Loucy (cell line): ENCODE data around the gene MCRIP1.

Experiments used
- H2AFZ ChIP-seq: fragments of 200-600 bp; sonication (generic); 2 replicates; pipeline ENCODE4 v1.6.0; 2016; ENCODE audit warnings: antibody characterized with exemption, mild to moderate bottlenecking, low read length, moderate library complexity
- H3F3A ChIP-seq: fragments of 200-600 bp; 2 replicates; pipeline ENCODE4 v1.6.0; 2016; ENCODE audit warnings: antibody characterized with exemption, low read depth, mild to moderate bottlenecking
- H3K27me3 ChIP-seq: fragments of 200-600 bp; sonication (generic); 2 replicates; pipeline ENCODE4 v1.6.1; 2014; ENCODE audit warnings: low read length, mild to moderate bottlenecking; ENCODE audit not compliant: insufficient read depth, poor library complexity, severe bottlenecking
- H3K36me3 ChIP-seq: fragments of 200-600 bp; sonication (generic); 2 replicates; pipeline ENCODE4 v1.6.1; 2016; ENCODE audit warnings: low read length; ENCODE audit not compliant: insufficient read depth
- H3K4me1 ChIP-seq: fragments of 200-600 bp; sonication (generic); 2 replicates; pipeline ENCODE4 v1.5.1; 2014; ENCODE audit warnings: low read length, mild to moderate bottlenecking; ENCODE audit not compliant: insufficient read depth, poor library complexity, severe bottlenecking
- H3K4me2 ChIP-seq: fragments of 200-600 bp; sonication (generic); 2 replicates; pipeline ENCODE4 v1.6.0; 2014; ENCODE audit warnings: antibody characterized with exemption, low read length, low read depth, mild to moderate bottlenecking; ENCODE audit not compliant: poor library complexity, severe bottlenecking
- H3K4me3 ChIP-seq: fragments of 200-600 bp; sonication (generic); 2 replicates; pipeline ENCODE4 v1.5.1; 2014; ENCODE audit warnings: low read length, mild to moderate bottlenecking, mixed read lengths; ENCODE audit not compliant: poor library complexity, severe bottlenecking
- H3K79me2 ChIP-seq: fragments of 200-600 bp; sonication (generic); 2 replicates; pipeline ENCODE4 v1.6.1; 2014; ENCODE audit warnings: low read length; ENCODE audit not compliant: insufficient read depth
- H3K9ac ChIP-seq: fragments of 200-600 bp; sonication (generic); 2 replicates; pipeline ENCODE4 v1.6.0; 2014; ENCODE audit warnings: mild to moderate bottlenecking, low read depth, low read length, moderate library complexity; ENCODE audit not compliant: poor library complexity, severe bottlenecking
- H3K9me2 ChIP-seq: fragments of 200-600 bp; sonication (generic); replicated peaks from 2 replicates; pipeline ENCODE4 v1.6.1; 2016; ENCODE audit warnings: low read depth, low read length, mixed read lengths
- H3K9me3 ChIP-seq: fragments of 200-600 bp; sonication (generic); 2 replicates; pipeline ENCODE4 v1.6.1; 2014; ENCODE audit warnings: mild to moderate bottlenecking, antibody characterized with exemption, low read length, low read depth; ENCODE audit not compliant: insufficient read depth
- H4K20me1 ChIP-seq: fragments of 200-600 bp; sonication (generic); 2 replicates; pipeline ENCODE4 v1.6.0; 2014; ENCODE audit warnings: antibody characterized with exemption, low read length, mild to moderate bottlenecking; ENCODE audit not compliant: insufficient read depth, poor library complexity, severe bottlenecking
- CTCF ChIP-seq: fragments of 200-600 bp; sonication (generic); conservative IDR thresholded peaks from 2 replicates; pipeline ENCODE4 v1.5.1; 2014; ENCODE audit warnings: mild to moderate bottlenecking, antibody characterized with exemption, low read length
- EZH2phosphoT487 ChIP-seq: fragments of 200-600 bp; IDR thresholded peaks from 2 replicates; pipeline ENCODE4 v1.6.1; 2018; ENCODE audit warnings: antibody characterized with exemption, mild to moderate bottlenecking, moderate library complexity, borderline replicate concordance

MCRIP1 gene

GRCh38 chr17:81849457-81849856 lies 16.4 kb upstream of the MCRIP1 start:
- Histone ChIP-seq H3K79me2 (peaks cover 30% of the 10 kb centered on the region; the same call in 1 of the 2 replicates), H3K9me2 (no peaks in the 10 kb centered on the region), H3F3A (no peaks in the 10 kb centered on the region), H4K20me1 (peaks cover 3% of the 10 kb centered on the region), H3K36me3 (peaks cover 63% of the 10 kb centered on the region; the same call in 1 of the 2 replicates), H3K4me3 (no peak overlapping the region), H3K9me3 (no peaks in the 10 kb centered on the region), H3K27me3 (no peaks in the 10 kb centered on the region), H3K4me1 (no peaks in the 10 kb centered on the region), H3K9ac (no peak overlapping the region), H3K4me2 (no peak overlapping the region), H2AFZ (no peak overlapping the region)
- TF ChIP-seq CTCF (no peak), EZH2phosphoT487 (no peak)

GRCh38 chr17:81846743-81847689 lies 13.9 kb upstream of the MCRIP1 start:
- H3K27me3 ChIP-seq = no peaks in the 10 kb centered on the region
- no peaks in the 10 kb centered on the region for H3F3A ChIP-seq
- peaks cover 9% of the 10 kb centered on the region; the same call in 1 of the 2 replicates for H3K79me2 ChIP-seq
- H3K9ac ChIP-seq = no peak overlapping the region
- no peak for TF ChIP-seq CTCF
- TF ChIP-seq EZH2phosphoT487 = no peak
- H3K36me3 ChIP-seq = peaks cover 63% of the 10 kb centered on the region; the same call in 1 of the 2 replicates
- no peaks in the 10 kb centered on the region for H3K9me2 ChIP-seq
- H4K20me1 ChIP-seq = peaks cover 3% of the 10 kb centered on the region
- H2AFZ ChIP-seq = no peak overlapping the region
- H3K4me3 ChIP-seq = no peak overlapping the region
- H3K4me2 ChIP-seq = no peak overlapping the region
- no peaks in the 10 kb centered on the region for H3K4me1 ChIP-seq
- no peaks in the 10 kb centered on the region for H3K9me3 ChIP-seq

GRCh38 chr17:81845881-81846742 lies 13.0 kb upstream of the MCRIP1 start:
- peaks cover 56% of the 10 kb centered on the region; the same call in 1 of the 2 replicates for H3K36me3 ChIP-seq
- no peaks in the 10 kb centered on the region for H3K27me3 ChIP-seq
- no peak for TF ChIP-seq EZH2phosphoT487
- TF ChIP-seq CTCF = no peak

More at GRCh38 chr17:81845881-81846742, 13.0 kb upstream of the MCRIP1 start:
- H3K4me1 ChIP-seq = no peaks in the 10 kb centered on the region
- no peak overlapping the region for H2AFZ ChIP-seq
- no peaks in the 10 kb centered on the region for H3K9me3 ChIP-seq
- H3K9ac ChIP-seq = no peak overlapping the region
- no peaks in the 10 kb centered on the region for H3F3A ChIP-seq
- no peak overlapping the region for H3K4me3 ChIP-seq
- H3K79me2 ChIP-seq = peaks cover 2% of the 10 kb centered on the region; the same call in 1 of the 2 replicates
- no peak overlapping the region for H3K4me2 ChIP-seq
- H4K20me1 ChIP-seq = peaks cover under 1% of the 10 kb centered on the region
- H3K9me2 ChIP-seq = no peaks in the 10 kb centered on the region
